Caco-2 (cell line): ENCODE results near the gene RNF207. TPM values are rescaled to one million over a fixed set of nuclear protein-coding genes. Genes with fewer than 3 reads are reported as not detected.

Source experiments
- BruUV-seq: library from RNA; stranded (reverse); fragments of 400-500 nt; replicated peaks from 2 replicates; lab custom pipeline; 2021; lab: Mats Ljungman, UMichigan
- CTCF ChIA-PET: fragments of 300-600 bp; sonication (Branson Sonifier 250); formaldehyde crosslinking; loops from one replicate; lab custom pipeline; 2022; ENCODE audit warnings: antibody characterized with exemption; lab: Charles Lee
- POLR2A ChIA-PET: fragments of 300-600 bp; sonication (Branson Sonifier 250); formaldehyde crosslinking; loops from one replicate; lab custom pipeline; 2022; ENCODE audit warnings: antibody characterized with exemption; lab: Charles Lee
- DNase-seq, 2 experiments: peaks; one replicate each; pipeline versions ENCODE4 v3.0.0 to v3.0.0-alpha.2; 2020 to 2022
- H3K27me3 ChIP-seq: replicated peaks from 2 replicates; pipeline ENCODE4 v1.6.0; 2011; ENCODE audit warnings: low read length; ENCODE audit not compliant: control insufficient read depth, insufficient read depth
- H3K36me3 ChIP-seq: 2 replicates; pipeline ENCODE4 v1.5.1; 2011; ENCODE audit warnings: low read length; ENCODE audit not compliant: control insufficient read depth, insufficient read depth
- H3K4me1 ChIP-seq: fragments of 250-450 bp; sonication (Bioruptor Pico); 2 replicates; pipeline ENCODE4 v1.5.1; 2020; ENCODE audit warnings: mild to moderate bottlenecking
- H3K4me3 ChIP-seq: 2 replicates; pipeline ENCODE4 v1.5.1; 2011; ENCODE audit warnings: low read depth, mild to moderate bottlenecking, control low read depth, low read length
- H3K9me3 ChIP-seq: fragments of 250-450 bp; sonication (Bioruptor Pico); 2 replicates; pipeline ENCODE4 v1.5.1; 2020; ENCODE audit warnings: mild to moderate bottlenecking, moderate library complexity
- H3K27ac Mint-ChIP-seq: one replicate; pipeline ENCODE4 v1.8.0; 2022; ENCODE audit warnings: mixed read lengths; ENCODE audit not compliant: unreplicated experiment
- H3K27me3 Mint-ChIP-seq: one replicate; pipeline ENCODE4 v1.8.0; 2022; ENCODE audit warnings: mixed read lengths; ENCODE audit not compliant: insufficient read depth, unreplicated experiment
- H3K36me3 Mint-ChIP-seq: one replicate; pipeline ENCODE4 v1.8.0; 2022; ENCODE audit warnings: mild to moderate bottlenecking, mixed read lengths; ENCODE audit not compliant: insufficient read depth, unreplicated experiment
- H3K4me1 Mint-ChIP-seq: one replicate; pipeline ENCODE4 v1.8.0; 2022; ENCODE audit warnings: low read depth, mixed read lengths; ENCODE audit not compliant: unreplicated experiment
- H3K4me3 Mint-ChIP-seq: one replicate; pipeline ENCODE4 v1.8.0; 2022; ENCODE audit warnings: mild to moderate bottlenecking, moderate library complexity, mixed read lengths; ENCODE audit not compliant: unreplicated experiment
- H3K9me3 Mint-ChIP-seq: one replicate; pipeline ENCODE4 v1.8.0; 2022; ENCODE audit warnings: mixed read lengths; ENCODE audit not compliant: unreplicated experiment
- CTCF ChIP-seq, 2 experiments: fragments of 200-600 bp in 1 of 2; IDR thresholded peaks; 1 replicate in 1 of 2; 2 replicates in 1 of 2; pipeline versions ENCODE4 v1.5.1 to v1.8.0; 2011 to 2022; ENCODE audit warnings: antibody characterized with exemption in 1 of 2, control low read depth in 1 of 2, inconsistent platforms in 1 of 2, low read depth in 1 of 2, low read length in 1 of 2, mild to moderate bottlenecking in 1 of 2, moderate library complexity in 1 of 2; ENCODE audit not compliant: insufficient read depth in 1 of 2, severe bottlenecking in 1 of 2, unreplicated experiment in 1 of 2
- intact Hi-C: fragments of 100-400 bp; cut with micrococcal nuclease; formaldehyde crosslinking; loops from one replicate; pipeline ENCODE4 v1.10.0; 2022; ENCODE audit not compliant: unreplicated experiment
- total RNA-seq: library from RNA; stranded (reverse); gene quantifications from 2 replicates; pipeline ENCODE4 v1.2.3, GENCODE V29; 2022

Gene RNF207
- total RNA-seq, 1 experiment from 2014 or later: 27.4 TPM

DNA sequence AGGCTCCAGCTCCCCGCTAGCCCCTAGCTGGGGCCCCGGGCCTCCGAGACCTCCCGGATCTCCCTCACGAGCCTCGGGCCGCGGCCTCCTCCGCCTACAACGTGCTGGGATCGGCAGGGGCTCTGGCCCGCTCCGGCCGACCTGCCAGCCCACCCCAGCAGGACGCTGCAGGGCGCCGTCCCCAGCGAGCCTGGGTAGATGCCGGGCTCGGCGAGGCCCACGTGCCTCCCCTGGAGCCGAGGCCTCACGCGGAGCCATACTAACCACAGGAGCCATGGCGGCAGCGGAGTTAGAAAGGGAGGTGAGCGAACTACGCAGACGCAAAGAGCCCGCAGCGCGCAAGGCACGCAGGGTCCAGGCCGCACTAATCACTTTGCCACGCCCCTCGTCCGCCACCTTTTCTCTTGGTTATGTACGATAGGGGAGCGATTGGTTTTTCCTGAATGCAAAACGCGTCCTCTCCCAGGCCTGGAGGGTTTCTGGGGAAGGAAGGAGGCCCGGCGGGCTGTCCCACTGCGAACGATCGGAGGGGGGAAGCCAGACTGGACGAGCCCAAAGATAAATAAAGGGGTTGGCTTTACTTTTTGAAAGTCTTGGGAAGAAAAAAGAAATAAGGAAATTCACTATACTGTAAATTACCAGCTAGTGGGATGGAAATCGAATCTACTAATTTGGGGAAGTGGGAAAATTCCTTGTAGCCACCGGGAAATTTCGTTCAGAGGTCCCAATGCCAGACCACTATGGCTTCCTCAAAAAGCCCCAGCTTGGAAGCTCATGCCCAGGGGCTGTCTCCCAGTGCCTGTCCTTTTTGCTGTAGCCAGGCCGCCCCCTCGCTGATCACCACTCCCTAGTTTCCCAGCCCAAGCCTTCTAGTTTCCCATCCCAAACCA lies 6.4 kb upstream of the RNF207 start, which contains the start of gene RPL22:
Gene RPL22 (minus strand): TSS at position 298 of the 890 bp plus-strand sequence. CDS start 22 bp downstream, at position 276.
- no peaks in the 10 kb centered on the region for H3K27me3 Mint-ChIP-seq
- Histone ChIP-seq H3K4me3 (peak within 1 kb of the TSS; percentile 87), H3K36me3 (no peaks in the 10 kb centered on the region; the same call in 1 of the 2 replicates), H3K4me1 (peaks cover 14% of the 10 kb centered on the region), H3K27me3 (no peaks in the 10 kb centered on the region), H3K9me3 (no peaks in the 10 kb centered on the region)
- peaks cover 18% of the 10 kb centered on the region for H3K4me1 Mint-ChIP-seq
- peak; percentile 95 to 98 for DNase-seq
- POLR2A ChIA-PET: no interaction called here
- peak within 1 kb of the TSS; percentile 83 for H3K4me3 Mint-ChIP-seq
- H3K36me3 Mint-ChIP-seq: peaks cover 47% of the 10 kb centered on the region
- H3K27ac Mint-ChIP-seq: peak within 1 kb of the TSS; percentile 95
- no peaks in the 10 kb centered on the region for H3K9me3 Mint-ChIP-seq
- BruUV-seq: TSS peak; percentile 59
- TF ChIP-seq CTCF (IDR thresholded peaks at IDR 0.05; ENCODE audit: insufficient read depth in 1 of 2, low read depth in 1 of 2, low read length in 1 of 2, severe bottlenecking in 1 of 2, unreplicated experiment in 1 of 2): no peak
- intact Hi-C loops: loop anchor here (5.0 kb wide), 1 partner anchor 38 kb away; the partner anchor contains the start of gene ICMT
- CTCF ChIA-PET: interaction anchor here (0.6 kb wide), 1 partner anchor 42 kb away, joined by 3 read pairs; no protein-coding TSS in a partner anchor

GRCh38 chr1:6200188-6200809 lies 5.6 kb upstream of the RNF207 start:
- no peak for TF ChIP-seq CTCF (IDR thresholded peaks at IDR 0.05; ENCODE audit: insufficient read depth in 1 of 2, low read depth in 1 of 2, low read length in 1 of 2, severe bottlenecking in 1 of 2, unreplicated experiment in 1 of 2)
- Mint-ChIP-seq H3K27ac (peak overlapping the region; percentile 95), H3K9me3 (no peaks in the 10 kb centered on the region), H3K36me3 (peaks cover 44% of the 10 kb centered on the region), H3K27me3 (no peaks in the 10 kb centered on the region), H3K4me1 (peaks cover 18% of the 10 kb centered on the region), H3K4me3 (peak overlapping the region; percentile 83)
- BruUV-seq: no TSS peak
- H3K4me3 ChIP-seq: peak overlapping the region; percentile 34
- POLR2A ChIA-PET: no interaction called here
- peaks cover 14% of the 10 kb centered on the region for H3K4me1 ChIP-seq
- no peaks in the 10 kb centered on the region for H3K9me3 ChIP-seq
- intact Hi-C loops: no loop called here
- no peak for DNase-seq
- H3K36me3 ChIP-seq: no peaks in the 10 kb centered on the region; the same call in 1 of the 2 replicates
- H3K27me3 ChIP-seq: no peaks in the 10 kb centered on the region
- CTCF ChIA-PET: interaction anchor here (0.6 kb wide), 1 partner anchor 43 kb away, joined by 3 read pairs; no protein-coding TSS in a partner anchor

- H3K36me3 Mint-ChIP-seq: peaks cover 27% of the 10 kb centered on the region
- ChIA-PET POLR2A (no interaction called here), CTCF (no interaction called here)
- intact Hi-C loops: no loop called here
- H3K36me3 ChIP-seq: no peaks in the 10 kb centered on the region
- no peak overlapping the region for H3K27ac Mint-ChIP-seq
- no peak for DNase-seq
- H3K27me3 Mint-ChIP-seq: no peaks in the 10 kb centered on the region
- H3K9me3 ChIP-seq: no peaks in the 10 kb centered on the region
- no peak for TF ChIP-seq CTCF (IDR thresholded peaks at IDR 0.05; ENCODE audit: insufficient read depth in 1 of 2, low read depth in 1 of 2, low read length in 1 of 2, severe bottlenecking in 1 of 2, unreplicated experiment in 1 of 2)
- H3K4me3 Mint-ChIP-seq: no peak overlapping the region
- H3K4me1 ChIP-seq: peaks cover 14% of the 10 kb centered on the region
- H3K9me3 Mint-ChIP-seq: no peaks in the 10 kb centered on the region
- peaks cover 18% of the 10 kb centered on the region for H3K4me1 Mint-ChIP-seq
- H3K27me3 ChIP-seq: no peaks in the 10 kb centered on the region
- H3K4me3 ChIP-seq: no peak overlapping the region
- no TSS peak for BruUV-seq
Measured at GRCh38 chr1:6202256-6202655, 3.7 kb upstream of the RNF207 start.
